ENCODE data around the gene COA8.

GRCh38 chr14:103552011-103552845 lies 10.5 kb upstream of the COA8 start:
- TF ChIP-seq CTCF (IDR thresholded peaks at IDR 0.05 in 2 of 3, conservative IDR thresholded peaks at IDR 0.05 in 1 of 3; ENCODE audit: control insufficient read depth in 2 of 3, extremely low read depth in 1 of 3, insufficient read depth in 1 of 3, low read depth in 3 of 3, low read length in 3 of 3) (no peak), ZBTB11 (CRISPR knock-in tag; IDR thresholded peaks at IDR 0.05) (no peak)
